NB4 (cell line): Measurements from ENCODE around the gene VAV2.

ENCODE experiments used
- POLR2A ChIP-seq: IDR thresholded peaks from 2 replicates; pipeline ENCODE4 v1.6.1; 2011; ENCODE audit warnings: mild to moderate bottlenecking; ENCODE audit not compliant: insufficient read length; ENCODE audit errors: extremely low read depth
- TF ChIP-seq, protein P1 (sequence below): IDR thresholded peaks from one replicate; pipeline ENCODE4 v1.5.1; 2012; ENCODE audit warnings: low read depth, low read length
- TF ChIP-seq, protein P2 (sequence below): IDR thresholded peaks from 2 replicates; pipeline ENCODE4 v1.6.1; 2011; ENCODE audit warnings: low read depth, low read length

DNA sequence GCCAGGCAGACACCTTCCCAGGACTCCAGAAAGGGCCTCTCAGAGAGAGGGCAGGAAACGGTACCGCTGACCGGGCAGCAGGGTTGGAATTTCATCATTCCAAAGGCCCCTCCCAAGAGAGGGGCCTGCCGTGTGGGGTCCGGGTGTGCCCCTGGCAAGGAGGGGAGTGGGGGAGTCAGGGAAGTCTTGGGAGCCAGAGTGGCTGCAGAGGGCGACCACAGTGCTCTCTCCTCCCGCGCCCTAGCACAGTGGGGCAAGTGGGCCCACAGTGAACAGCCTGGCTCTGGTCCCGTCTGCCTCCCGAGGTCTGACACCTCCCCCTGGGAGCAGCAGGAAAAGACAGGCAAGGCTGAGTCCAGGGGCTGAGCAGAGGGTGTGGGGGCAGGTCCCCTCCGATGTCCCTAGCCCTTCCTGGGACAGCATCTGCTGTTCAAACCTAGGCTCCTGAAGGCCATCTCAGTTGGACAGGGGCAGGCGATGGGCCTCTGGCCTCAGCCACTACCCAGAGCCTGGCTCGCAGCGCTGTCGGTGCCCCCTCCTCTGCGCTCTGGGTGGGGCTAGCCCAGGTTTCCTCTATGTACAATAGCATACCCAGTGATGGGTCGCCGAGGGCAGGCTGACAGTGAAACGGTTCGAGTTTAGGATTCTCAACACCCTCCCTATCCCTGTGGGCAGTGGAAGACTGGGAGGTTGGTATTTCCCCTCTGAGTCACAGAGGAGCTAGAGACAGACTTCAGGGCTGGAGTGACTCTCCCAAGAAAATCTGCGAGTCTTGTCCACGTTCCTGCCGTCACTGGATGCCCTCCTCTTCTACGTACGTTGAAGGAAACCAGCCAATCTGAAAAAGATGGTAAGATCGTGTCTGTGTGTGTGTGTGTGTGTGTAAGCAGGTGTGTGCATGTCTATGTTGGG is 228.6 kb downstream of the VAV2 start:
- TF ChIP-seq, protein P1, sequence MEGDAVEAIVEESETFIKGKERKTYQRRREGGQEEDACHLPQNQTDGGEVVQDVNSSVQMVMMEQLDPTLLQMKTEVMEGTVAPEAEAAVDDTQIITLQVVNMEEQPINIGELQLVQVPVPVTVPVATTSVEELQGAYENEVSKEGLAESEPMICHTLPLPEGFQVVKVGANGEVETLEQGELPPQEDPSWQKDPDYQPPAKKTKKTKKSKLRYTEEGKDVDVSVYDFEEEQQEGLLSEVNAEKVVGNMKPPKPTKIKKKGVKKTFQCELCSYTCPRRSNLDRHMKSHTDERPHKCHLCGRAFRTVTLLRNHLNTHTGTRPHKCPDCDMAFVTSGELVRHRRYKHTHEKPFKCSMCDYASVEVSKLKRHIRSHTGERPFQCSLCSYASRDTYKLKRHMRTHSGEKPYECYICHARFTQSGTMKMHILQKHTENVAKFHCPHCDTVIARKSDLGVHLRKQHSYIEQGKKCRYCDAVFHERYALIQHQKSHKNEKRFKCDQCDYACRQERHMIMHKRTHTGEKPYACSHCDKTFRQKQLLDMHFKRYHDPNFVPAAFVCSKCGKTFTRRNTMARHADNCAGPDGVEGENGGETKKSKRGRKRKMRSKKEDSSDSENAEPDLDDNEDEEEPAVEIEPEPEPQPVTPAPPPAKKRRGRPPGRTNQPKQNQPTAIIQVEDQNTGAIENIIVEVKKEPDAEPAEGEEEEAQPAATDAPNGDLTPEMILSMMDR, result no peak
- no peak for TF ChIP-seq POLR2A
- TF ChIP-seq, protein P2, sequence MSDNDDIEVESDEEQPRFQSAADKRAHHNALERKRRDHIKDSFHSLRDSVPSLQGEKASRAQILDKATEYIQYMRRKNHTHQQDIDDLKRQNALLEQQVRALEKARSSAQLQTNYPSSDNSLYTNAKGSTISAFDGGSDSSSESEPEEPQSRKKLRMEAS, result no peak
